ENCODE data around the gene ACOX1. TPM values are rescaled to one million over a fixed set of nuclear protein-coding genes. Genes with fewer than 3 reads are reported as not detected.

ACOX1 gene
- total RNA-seq, 4 donors from 2014 or later, result 97.3 to 165 (median 103) TPM

DNA sequence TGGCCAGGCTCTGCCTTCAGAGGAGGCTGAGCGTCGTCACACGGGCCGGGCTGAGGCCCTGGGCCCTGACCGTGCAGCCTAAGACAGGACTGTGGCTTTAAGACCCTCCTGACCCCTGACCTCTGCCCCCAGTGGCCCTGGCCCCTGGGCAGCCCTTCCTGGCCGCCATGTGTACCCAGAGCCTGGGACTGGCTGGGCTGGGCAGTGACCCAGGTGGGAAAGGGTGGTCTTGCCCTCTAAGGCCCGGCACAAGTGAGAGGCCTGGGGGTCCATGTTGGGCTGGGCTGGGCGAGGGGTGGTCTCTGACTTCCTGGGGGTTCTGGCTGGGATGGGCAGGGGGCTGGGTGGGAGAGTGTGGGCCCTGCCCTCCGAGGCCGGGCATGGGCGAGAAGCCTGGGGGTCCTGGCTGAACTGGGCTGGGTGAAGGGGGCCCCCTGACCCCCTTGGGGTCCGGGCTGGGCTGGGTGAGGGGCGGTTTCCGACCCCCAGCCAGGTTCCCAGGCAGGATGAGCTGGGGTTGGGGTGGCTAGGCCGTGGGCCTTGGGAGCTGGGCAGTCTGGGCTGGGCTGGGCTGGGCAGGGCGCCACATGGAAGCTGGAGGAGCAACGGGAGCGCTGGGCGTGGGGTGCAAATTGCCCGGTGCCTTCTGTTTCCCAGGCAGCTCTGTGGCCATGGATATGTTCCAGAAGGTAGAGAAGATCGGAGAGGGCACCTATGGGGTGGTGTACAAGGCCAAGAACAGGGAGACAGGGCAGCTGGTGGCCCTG lies 22.0 kb upstream of the ACOX1 start, which contains the start of gene CDK3:
TSS of gene CDK3 (plus strand) at position 101 of the 767 bp plus-strand sequence. CDS start at position 672, 571 bp downstream.
- TF ChIP-seq, protein P1, sequence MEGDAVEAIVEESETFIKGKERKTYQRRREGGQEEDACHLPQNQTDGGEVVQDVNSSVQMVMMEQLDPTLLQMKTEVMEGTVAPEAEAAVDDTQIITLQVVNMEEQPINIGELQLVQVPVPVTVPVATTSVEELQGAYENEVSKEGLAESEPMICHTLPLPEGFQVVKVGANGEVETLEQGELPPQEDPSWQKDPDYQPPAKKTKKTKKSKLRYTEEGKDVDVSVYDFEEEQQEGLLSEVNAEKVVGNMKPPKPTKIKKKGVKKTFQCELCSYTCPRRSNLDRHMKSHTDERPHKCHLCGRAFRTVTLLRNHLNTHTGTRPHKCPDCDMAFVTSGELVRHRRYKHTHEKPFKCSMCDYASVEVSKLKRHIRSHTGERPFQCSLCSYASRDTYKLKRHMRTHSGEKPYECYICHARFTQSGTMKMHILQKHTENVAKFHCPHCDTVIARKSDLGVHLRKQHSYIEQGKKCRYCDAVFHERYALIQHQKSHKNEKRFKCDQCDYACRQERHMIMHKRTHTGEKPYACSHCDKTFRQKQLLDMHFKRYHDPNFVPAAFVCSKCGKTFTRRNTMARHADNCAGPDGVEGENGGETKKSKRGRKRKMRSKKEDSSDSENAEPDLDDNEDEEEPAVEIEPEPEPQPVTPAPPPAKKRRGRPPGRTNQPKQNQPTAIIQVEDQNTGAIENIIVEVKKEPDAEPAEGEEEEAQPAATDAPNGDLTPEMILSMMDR (IDR thresholded peaks at IDR 0.05; ENCODE audit: low read depth), result no peak

DNA sequence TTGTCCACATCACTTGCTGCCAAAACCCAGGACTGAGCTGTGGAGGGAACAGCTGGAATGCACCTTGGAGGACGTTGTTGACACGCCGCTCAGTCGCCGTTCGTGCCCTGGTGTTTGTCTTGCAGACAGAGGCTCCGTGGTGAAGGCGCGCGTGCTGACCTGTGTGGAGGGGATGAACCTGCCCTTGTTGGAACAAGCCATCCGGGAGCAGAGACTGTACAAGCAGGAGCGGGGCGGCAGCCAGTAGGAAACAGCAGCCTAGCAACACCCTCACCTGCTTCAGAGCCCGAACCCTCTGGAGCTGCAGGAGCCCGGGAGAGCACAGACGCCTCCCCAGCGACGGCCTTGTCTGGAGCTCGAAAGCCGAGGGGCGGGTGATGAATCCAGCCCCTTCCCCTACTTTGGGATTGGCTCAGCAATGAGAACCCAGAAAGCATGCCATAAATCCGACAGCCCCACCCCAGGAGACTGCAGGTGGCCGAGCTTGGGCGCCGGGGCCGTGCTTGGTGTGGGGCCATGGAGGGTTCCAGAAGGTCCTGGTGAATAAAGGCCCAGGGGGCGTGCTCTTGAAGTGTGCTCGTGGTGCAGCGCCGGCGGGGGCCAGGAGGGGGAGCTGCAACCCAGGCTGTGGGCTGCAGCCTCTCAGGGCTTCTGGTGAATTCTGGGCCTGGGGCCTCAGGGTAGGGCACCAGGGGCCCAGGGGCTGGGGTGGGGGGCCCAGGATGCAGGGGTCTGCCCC lies 21.2 kb upstream of the ACOX1 start:
- TF ChIP-seq, protein P1 (IDR thresholded peaks at IDR 0.05; ENCODE audit: low read depth), result no peak

DNA sequence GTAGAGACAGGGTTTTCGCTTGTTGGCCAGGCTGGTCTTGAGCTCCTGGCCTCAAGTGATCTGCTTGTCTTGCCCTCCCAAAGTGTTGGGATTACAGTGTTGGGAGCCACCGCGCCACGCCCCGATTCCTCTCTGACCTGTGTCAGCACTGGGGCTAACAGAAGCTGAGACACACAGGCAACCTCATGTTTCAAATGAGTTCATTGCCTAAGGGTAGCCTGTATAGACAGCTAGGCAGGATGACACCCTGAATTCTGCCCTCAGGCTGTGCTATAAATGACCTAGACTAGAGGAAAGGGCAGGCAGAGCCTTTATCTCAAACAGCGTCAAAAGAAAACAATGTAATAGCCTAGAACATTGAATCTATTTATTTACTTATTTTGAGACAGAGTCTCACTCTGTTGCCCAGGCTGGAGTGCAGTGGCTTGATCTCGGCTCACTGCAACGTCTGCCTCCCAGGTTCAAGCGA lies 19.4 kb upstream of the ACOX1 start:
- TF ChIP-seq, protein P1 (IDR thresholded peaks at IDR 0.05; ENCODE audit: low read depth), result no peak

DNA sequence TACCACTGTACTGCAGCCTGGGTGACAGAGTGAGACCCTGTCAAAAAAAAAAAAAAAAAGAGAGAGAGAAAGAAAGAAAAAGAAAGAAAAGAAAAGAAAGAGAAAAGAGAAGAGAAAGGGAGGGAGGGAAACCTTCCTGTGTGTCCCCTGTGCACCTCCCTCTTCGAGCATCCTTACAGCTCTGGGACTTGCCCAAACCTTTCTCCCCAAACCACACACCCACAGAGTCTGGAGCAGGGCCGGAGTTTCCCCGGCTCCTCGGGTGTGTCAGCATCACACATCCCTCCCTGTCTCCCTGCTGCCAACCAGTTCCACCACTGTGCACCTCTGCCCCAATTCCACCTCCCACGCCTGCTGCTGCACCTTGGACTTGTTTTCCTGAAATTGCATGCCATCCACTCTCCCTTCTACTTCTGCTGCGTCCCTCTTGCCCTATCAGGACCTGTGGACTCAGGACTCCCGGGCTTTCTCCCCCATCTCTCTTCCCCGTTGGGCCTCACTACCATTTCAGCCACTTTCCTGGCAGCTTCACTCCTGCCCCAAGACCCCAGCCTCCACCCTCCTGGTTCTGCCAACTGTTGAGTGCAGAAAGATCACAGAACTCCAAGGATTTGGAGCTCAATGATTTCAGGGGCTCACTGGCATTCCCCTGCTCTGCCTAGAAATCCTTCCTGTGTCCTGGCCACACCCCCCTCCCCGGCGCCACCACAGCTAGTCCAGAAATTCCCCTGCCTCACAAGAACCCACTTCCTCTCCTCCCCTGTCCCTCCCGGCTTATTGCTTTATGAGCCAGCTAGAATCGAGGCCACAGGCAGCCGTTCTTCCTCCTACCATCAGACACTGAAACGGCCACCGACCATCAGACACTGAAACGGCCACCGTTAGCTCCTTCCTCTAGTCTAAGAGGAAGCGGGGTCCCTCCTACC lies 18.0 kb upstream of the ACOX1 start:
- TF ChIP-seq, protein P1 (IDR thresholded peaks at IDR 0.05; ENCODE audit: low read depth), result no peak

DNA sequence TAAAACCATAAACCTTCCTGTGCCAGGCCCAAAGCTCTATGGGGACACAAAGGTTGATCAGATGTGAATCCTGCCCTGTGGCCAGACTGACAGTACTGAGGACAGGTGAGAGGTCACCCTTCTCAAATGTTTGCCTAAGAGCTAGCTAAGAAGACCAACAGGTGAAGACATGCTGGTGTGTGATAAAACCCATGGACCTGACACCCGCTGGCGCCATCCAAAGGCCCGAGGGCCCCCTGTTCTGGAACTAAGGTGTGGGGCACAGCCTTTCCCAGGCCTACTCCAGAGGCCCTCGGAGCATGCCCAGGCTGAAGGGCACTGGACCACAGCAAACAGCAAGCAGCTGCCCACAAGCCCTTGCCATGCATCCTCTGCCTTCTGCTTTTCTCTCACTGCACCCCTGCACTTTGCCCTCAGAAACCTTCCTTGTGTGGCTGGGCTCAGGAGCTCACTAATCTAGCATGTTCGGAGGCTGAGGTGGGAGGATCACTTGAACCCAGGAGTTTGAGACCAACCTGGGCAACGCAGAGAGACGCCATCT lies 16.5 kb upstream of the ACOX1 start:
- TF ChIP-seq, protein P1 (IDR thresholded peaks at IDR 0.05; ENCODE audit: low read depth), result no peak

DNA sequence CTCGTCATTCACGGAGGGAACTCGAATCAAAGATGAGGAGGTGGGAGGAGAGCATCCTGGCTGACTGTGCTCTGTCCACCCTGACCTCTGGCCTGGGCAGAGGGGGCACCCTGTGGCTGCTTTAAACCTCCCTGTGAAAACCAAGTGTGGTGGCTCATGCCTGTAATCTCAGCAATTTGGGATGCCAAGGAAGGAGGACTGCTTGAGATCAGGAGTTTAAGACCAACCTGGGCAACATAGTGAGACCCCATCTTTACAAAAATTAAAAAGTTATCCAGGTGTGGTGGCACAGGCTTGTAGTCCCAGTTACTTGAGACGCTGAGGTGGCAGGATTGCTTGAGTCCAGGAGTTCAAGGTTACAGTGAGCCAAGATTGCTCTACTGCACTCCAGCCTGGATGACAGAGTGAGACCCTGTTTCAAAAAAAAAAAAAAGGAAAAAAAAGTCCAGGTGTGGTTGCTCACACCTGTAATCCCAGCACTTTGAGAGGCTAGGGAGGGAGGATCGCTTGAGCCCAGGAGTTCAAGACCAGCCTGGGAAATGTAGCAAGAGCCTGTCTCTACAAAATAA lies 15.9 kb upstream of the ACOX1 start:
- TF ChIP-seq, protein P1 (IDR thresholded peaks at IDR 0.05; ENCODE audit: low read depth), result no peak

Measured in subcutaneous adipose tissue (tissue), 4 donors.